GM03348 (cell line): ENCODE data around the gene ACSL6.
A peak's percentile ranks its signal among the peaks of the same experiment; 100 is the strongest.

ENCODE experiments used
- DNase-seq: peaks from one replicate; pipeline ENCODE4 v3.0.0; 2012; ENCODE audit warnings: low spot score

ACSL6 gene

GRCh38 chr5:132016721-132017250, 5.3 kb upstream of the ACSL6 start:
- DNase-seq = no peak

- DNase-seq = no peak
These were observed 2.3 kb upstream of the ACSL6 start for GRCh38 chr5:132013711-132014110.

GRCh38 chr5:132013006-132013689, 1.7 kb upstream of the ACSL6 start:
- no peak for DNase-seq

- peak; percentile 80 for DNase-seq
These were observed 1.0 kb upstream of the ACSL6 start for GRCh38 chr5:132012371-132013005.

GRCh38 chr5:132010989-132011621, 353 bp downstream of the ACSL6 start:
- no peak for DNase-seq

- DNase-seq = no peak
These were observed 841 bp downstream of the ACSL6 start for GRCh38 chr5:132010645-132010988.

GRCh38 chr5:132009706-132010405, 1.6 kb downstream of the ACSL6 start:
- no peak for DNase-seq

- DNase-seq = no peak
These were observed 2.3 kb downstream of the ACSL6 start for GRCh38 chr5:132008961-132009680.

- no peak for DNase-seq
These were observed 3.3 kb downstream of the ACSL6 start for GRCh38 chr5:132008163-132008473.

- peak; percentile 85 for DNase-seq
These were observed 3.9 kb downstream of the ACSL6 start for GRCh38 chr5:132007399-132008162.

GRCh38 chr5:132006331-132007120, 4.9 kb downstream of the ACSL6 start:
- DNase-seq = no peak

- DNase-seq = no peak
These were observed 5.9 kb downstream of the ACSL6 start for GRCh38 chr5:132005591-132005990.

GRCh38 chr5:132003982-132004381, 7.5 kb downstream of the ACSL6 start:
- no peak for DNase-seq

GRCh38 chr5:132003170-132003744, 8.2 kb downstream of the ACSL6 start:
- DNase-seq = no peak

- DNase-seq = no peak
These were observed 8.7 kb downstream of the ACSL6 start for GRCh38 chr5:132002757-132003156.

GRCh38 chr5:132001647-132002561, 9.6 kb downstream of the ACSL6 start:
- DNase-seq = no peak

GRCh38 chr5:132000677-132001453, 10.6 kb downstream of the ACSL6 start:
- DNase-seq = no peak

GRCh38 chr5:132000241-132000490, 11.3 kb downstream of the ACSL6 start:
- no peak for DNase-seq
